HepG2 (cell line): ENCODE results near the gene SC5D.

Experiments
- CBX2 ChIP-seq, 2 experiments: fragments of 200-600 bp in 1 of 2; sonication (generic); formaldehyde crosslinking in 1 of 2; IDR thresholded peaks; 2 replicates each; pipeline versions ENCODE4 v1.7.0 to v1.8.1; 2018 to 2022; ENCODE audit warnings: low read depth in 2 of 2, low read length in 1 of 2, mild to moderate bottlenecking in 1 of 2, missing genetic modification reagents in 1 of 2
- CTCF ChIP-seq: sonication (generic); formaldehyde crosslinking; IDR thresholded peaks from 2 replicates; pipeline ENCODE4 v1.5.0; 2020; ENCODE audit warnings: mild to moderate bottlenecking, missing genetic modification reagents, moderate library complexity
- MTF2 ChIP-seq: sonication (generic); formaldehyde crosslinking; IDR thresholded peaks from 2 replicates; pipeline ENCODE4 v1.5.0; 2020; ENCODE audit warnings: missing genetic modification reagents, borderline replicate concordance
- POLR2AphosphoS5 ChIP-seq: IDR thresholded peaks from 2 replicates; pipeline ENCODE4 v1.6.1; 2012; ENCODE audit warnings: low read depth, low read length
- TAF1 ChIP-seq: sonication (generic); formaldehyde crosslinking; IDR thresholded peaks from 2 replicates; pipeline ENCODE4 v1.4.0; 2020; ENCODE audit warnings: missing genetic modification reagents
- ZNF891 ChIP-seq: sonication (generic); formaldehyde crosslinking; IDR thresholded peaks from 2 replicates; pipeline ENCODE4 v1.5.0; 2020; ENCODE audit warnings: mild to moderate bottlenecking, missing genetic modification reagents

- no peak for TF ChIP-seq CTCF (CRISPR knock-in tag)
- no peak for TF ChIP-seq TAF1 (CRISPR knock-in tag)
- no peak for TF ChIP-seq ZNF891 (CRISPR knock-in tag)
- no peak for TF ChIP-seq CBX2 (IDR thresholded peaks at IDR 0.05; ENCODE audit: low read depth, low read length)
- TF ChIP-seq CBX2 (CRISPR knock-in tag; IDR thresholded peaks at IDR 0.05; ENCODE audit: low read depth): no peak
- no peak for TF ChIP-seq MTF2 (CRISPR knock-in tag)
- TF ChIP-seq POLR2AphosphoS5: no peak
Observed at GRCh38 chr11:121347813-121348212, 55.2 kb downstream of the SC5D start.
